ENCODE data around the gene PHOSPHO2.
A peak's percentile ranks its signal among the peaks of the same experiment; 100 is the strongest.

The PHOSPHO2 gene, protein sequence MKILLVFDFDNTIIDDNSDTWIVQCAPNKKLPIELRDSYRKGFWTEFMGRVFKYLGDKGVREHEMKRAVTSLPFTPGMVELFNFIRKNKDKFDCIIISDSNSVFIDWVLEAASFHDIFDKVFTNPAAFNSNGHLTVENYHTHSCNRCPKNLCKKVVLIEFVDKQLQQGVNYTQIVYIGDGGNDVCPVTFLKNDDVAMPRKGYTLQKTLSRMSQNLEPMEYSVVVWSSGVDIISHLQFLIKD

DNA sequence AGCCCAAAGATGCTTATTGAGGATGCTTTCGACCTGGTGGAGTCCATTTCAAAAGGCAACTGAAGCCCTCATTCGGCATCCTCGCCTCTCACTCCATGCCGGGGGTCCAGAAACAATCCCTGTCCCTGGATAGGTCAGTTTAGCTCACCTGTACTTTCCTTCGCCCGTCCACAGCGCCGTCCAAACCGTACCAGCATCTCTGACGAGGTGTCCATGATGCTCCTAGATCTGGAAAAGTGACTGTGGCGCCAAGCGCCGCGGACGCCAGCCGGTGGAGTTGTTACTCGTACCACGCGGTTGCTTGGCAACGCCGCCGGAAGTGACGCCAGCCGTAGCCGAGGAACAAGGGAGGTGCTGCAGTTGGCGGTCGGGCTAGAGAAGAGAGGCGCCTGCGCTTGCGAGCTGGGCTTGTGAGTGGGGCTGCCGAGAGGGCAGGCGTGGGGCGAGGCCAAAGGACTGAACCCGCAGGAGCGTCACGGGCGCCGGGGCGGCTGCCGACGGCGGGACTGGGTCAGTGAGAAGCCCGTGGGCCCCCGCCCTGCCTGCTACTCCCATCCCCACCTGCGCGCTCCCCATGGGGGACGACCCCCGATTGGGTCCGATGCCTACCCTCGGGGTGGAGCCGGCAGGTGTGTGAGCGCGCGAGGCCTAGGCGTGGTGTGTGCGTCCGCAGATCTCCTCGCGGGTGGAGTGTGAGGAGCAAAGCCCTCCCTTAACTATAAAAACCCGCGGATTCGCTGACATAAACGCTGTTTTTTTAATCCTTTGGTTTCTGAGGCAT lies at the start of gene PHOSPHO2, which contains the start of gene CFAP210:
Gene PHOSPHO2, plus strand, starts transcription at position 357 of the 781 bp plus-strand sequence. CDS start 6,503 bp downstream, outside the sequence.
Gene CFAP210, minus strand, starts transcription at position 293 of the 781 bp plus-strand sequence. Its CDS starts 78 bp downstream, at position 215.
- Histone ChIP-seq H3K9me3 (ENCODE audit: low read depth, low read length) (no peaks in the 10 kb centered on the region), H3K4me3 (peak within 1 kb of the TSS; percentile 86), H3K27ac (peak within 1 kb of the TSS; percentile 5; the same call in 1 of the 2 replicates), H3K9ac (ENCODE audit: insufficient read length) (peak within 1 kb of the TSS; percentile 83), H3K36me3 (ENCODE audit: insufficient read depth, low read length) (peaks cover 16% of the 10 kb centered on the region; the same call in 1 of the 2 replicates)
- peak; percentile 51 for DNase-seq (ENCODE audit: low read depth, low spot score)
- TF ChIP-seq POLR2AphosphoS5 (IDR thresholded peaks at IDR 0.05; ENCODE audit: borderline replicate concordance, low read depth, low read length) (peak; percentile 95), FOXP2 (optimal IDR thresholded peaks at IDR 0.05; ENCODE audit: control extremely low read depth, extremely low read length, insufficient read depth) (no peak), EZH2 (IDR thresholded peaks at IDR 0.05) (no peak)

DNA sequence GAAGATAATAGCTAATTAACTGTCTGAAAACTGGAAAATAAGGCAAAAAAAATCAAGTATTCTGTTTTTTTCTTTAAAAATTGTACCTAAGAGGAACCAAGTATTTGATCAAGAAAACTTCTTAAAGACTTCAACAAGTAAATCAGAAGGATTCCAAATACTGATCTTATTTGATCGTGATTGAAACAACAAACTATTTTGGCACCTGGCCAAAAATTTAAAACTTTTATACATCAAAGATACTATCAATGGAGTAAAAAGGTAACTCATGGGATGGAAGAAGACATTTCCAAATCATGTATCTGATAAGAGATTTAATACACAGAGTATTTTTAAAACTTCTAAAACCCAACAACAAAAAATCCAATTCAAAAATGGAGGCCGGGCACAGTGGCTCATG lies 46.8 kb upstream of the PHOSPHO2 start:
- Histone ChIP-seq H3K27ac (no peak overlapping the region), H3K36me3 (ENCODE audit: insufficient read depth, low read length) (no peaks in the 10 kb centered on the region), H3K4me3 (no peak overlapping the region), H3K9me3 (ENCODE audit: low read depth, low read length) (no peaks in the 10 kb centered on the region), H3K9ac (ENCODE audit: insufficient read length) (no peak overlapping the region)
- DNase-seq (ENCODE audit: low read depth, low spot score), result no peak
- TF ChIP-seq FOXP2 (optimal IDR thresholded peaks at IDR 0.05; ENCODE audit: control extremely low read depth, extremely low read length, insufficient read depth), result no peak
- no peak for TF ChIP-seq POLR2AphosphoS5 (IDR thresholded peaks at IDR 0.05; ENCODE audit: borderline replicate concordance, low read depth, low read length)
- no peak for TF ChIP-seq EZH2 (IDR thresholded peaks at IDR 0.05)

DNA sequence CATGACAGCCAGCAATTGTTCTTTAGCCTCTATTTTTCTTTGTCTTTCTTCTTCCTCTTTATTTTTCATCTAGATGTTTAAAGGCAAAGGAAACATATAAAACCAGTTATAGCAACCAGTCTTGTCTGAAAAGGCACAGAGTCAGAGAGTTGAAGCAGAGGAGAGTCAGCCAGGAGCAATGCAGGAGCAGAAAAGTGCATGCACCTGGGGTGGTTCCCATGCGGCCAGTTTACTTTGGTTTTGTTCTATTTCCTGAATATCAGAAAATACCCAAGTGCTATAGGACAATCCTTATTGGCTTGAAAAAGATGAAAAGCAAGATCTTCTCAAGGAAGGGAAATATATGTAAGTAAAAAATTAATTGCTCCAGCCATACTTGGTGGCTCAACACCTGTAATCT lies 45.0 kb upstream of the PHOSPHO2 start:
- Histone ChIP-seq H3K9me3 (ENCODE audit: low read depth, low read length) (no peaks in the 10 kb centered on the region), H3K4me3 (no peak overlapping the region), H3K27ac (no peak overlapping the region), H3K9ac (ENCODE audit: insufficient read length) (no peak overlapping the region), H3K36me3 (ENCODE audit: insufficient read depth, low read length) (no peaks in the 10 kb centered on the region)
- no peak for TF ChIP-seq POLR2AphosphoS5 (IDR thresholded peaks at IDR 0.05; ENCODE audit: borderline replicate concordance, low read depth, low read length)
- no peak for TF ChIP-seq FOXP2 (optimal IDR thresholded peaks at IDR 0.05; ENCODE audit: control extremely low read depth, extremely low read length, insufficient read depth)
- TF ChIP-seq EZH2 (IDR thresholded peaks at IDR 0.05), result no peak
- DNase-seq (ENCODE audit: low read depth, low spot score), result no peak

DNA sequence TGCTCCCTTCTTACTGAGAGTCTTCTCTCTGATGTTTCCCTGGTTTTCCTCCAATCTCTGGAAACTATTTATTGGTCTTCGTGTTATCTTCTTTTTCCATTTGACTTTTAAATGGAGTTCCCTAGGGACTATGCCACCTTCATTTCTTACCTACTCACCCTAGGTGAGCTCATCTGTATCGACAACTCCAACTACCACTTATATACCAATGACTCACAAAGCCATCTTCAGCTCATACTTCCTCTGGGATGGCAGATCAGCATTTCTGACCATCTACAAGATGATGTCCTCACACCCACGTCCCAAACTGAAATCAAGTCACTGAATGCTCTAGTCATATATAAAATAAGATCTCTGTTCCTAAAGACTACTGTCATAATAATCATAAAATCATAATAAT lies 40.6 kb upstream of the PHOSPHO2 start:
- H3K9ac ChIP-seq (ENCODE audit: insufficient read length), result no peak overlapping the region
- no peak overlapping the region for H3K27ac ChIP-seq
- no peaks in the 10 kb centered on the region for H3K36me3 ChIP-seq (ENCODE audit: insufficient read depth, low read length)
- no peak for DNase-seq (ENCODE audit: low read depth, low spot score)
- H3K4me3 ChIP-seq, result no peak overlapping the region
- H3K9me3 ChIP-seq (ENCODE audit: low read depth, low read length), result no peaks in the 10 kb centered on the region
- no peak for TF ChIP-seq EZH2 (IDR thresholded peaks at IDR 0.05)
- TF ChIP-seq FOXP2 (optimal IDR thresholded peaks at IDR 0.05; ENCODE audit: control extremely low read depth, extremely low read length, insufficient read depth), result no peak
- TF ChIP-seq POLR2AphosphoS5 (IDR thresholded peaks at IDR 0.05; ENCODE audit: borderline replicate concordance, low read depth, low read length), result no peak

DNA sequence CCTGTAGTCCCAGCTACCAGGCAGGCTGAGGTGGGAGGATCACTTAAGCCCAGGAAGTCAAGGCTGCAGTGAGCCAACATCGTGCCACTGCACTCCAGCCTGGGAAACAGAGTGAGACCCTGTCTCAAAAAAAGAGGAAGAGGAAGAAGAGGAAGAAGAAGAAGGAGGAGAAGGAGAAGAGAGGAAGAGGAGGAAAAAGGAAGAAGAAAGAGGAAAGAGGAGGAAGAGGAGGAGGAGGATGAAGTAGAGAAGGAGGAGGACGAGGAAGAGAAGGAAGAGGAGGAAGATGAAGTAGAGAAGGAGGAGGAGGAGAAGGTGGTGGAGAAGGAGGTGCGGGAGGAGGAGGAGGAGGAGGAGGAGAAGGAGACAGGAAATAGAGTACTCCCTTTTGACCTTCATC lies 38.1 kb upstream of the PHOSPHO2 start:
- Histone ChIP-seq H3K4me3 (no peak overlapping the region), H3K36me3 (ENCODE audit: insufficient read depth, low read length) (no peaks in the 10 kb centered on the region), H3K27ac (no peak overlapping the region), H3K9me3 (ENCODE audit: low read depth, low read length) (no peaks in the 10 kb centered on the region), H3K9ac (ENCODE audit: insufficient read length) (no peak overlapping the region)
- TF ChIP-seq POLR2AphosphoS5 (IDR thresholded peaks at IDR 0.05; ENCODE audit: borderline replicate concordance, low read depth, low read length) (no peak), EZH2 (IDR thresholded peaks at IDR 0.05) (no peak), FOXP2 (optimal IDR thresholded peaks at IDR 0.05; ENCODE audit: control extremely low read depth, extremely low read length, insufficient read depth) (no peak)
- no peak for DNase-seq (ENCODE audit: low read depth, low spot score)

DNA sequence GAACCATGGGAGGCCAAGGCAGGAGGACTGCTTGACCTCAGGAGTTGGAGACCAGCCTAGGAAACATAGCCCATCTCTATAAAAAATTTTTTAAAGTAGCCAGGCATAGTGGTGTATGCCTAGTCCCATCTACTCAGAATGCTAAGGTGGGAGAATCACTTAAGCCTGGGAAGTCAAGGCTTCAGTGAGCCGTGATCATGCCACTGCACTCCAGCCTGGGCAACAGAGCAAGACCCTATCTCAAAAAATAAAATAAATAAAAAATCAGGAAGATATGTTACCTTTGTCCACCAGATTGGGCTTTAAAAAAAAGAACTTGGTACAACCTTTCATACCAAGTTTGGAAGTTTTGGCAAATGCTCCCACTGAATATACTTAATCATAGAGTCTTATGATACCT lies 35.4 kb upstream of the PHOSPHO2 start:
- Histone ChIP-seq H3K4me3 (no peak overlapping the region), H3K9me3 (ENCODE audit: low read depth, low read length) (no peaks in the 10 kb centered on the region), H3K36me3 (ENCODE audit: insufficient read depth, low read length) (no peaks in the 10 kb centered on the region), H3K27ac (no peak overlapping the region), H3K9ac (ENCODE audit: insufficient read length) (no peak overlapping the region)
- DNase-seq (ENCODE audit: low read depth, low spot score), result no peak
- TF ChIP-seq EZH2 (IDR thresholded peaks at IDR 0.05), result no peak
- TF ChIP-seq FOXP2 (optimal IDR thresholded peaks at IDR 0.05; ENCODE audit: control extremely low read depth, extremely low read length, insufficient read depth), result no peak
- TF ChIP-seq POLR2AphosphoS5 (IDR thresholded peaks at IDR 0.05; ENCODE audit: borderline replicate concordance, low read depth, low read length), result no peak

DNA sequence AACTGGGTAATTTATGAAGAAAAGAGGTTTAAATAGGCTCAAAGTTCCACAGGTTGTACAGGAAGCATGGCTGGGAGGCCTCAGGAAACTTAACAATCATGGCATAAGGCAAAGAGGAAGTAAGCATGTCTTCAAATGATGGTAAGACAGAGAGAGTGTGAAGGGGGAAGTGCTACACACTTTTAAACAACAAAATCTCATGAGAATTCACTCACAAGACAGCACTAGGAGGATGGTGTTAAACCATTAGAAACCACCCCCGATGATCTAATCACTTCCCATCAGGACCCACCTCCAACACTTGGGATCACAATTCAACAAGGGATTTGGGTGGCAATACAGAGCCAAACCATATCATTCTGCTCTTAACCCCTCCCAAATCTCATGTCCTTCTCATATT lies 34.9 kb upstream of the PHOSPHO2 start:
- no peaks in the 10 kb centered on the region for H3K9me3 ChIP-seq (ENCODE audit: low read depth, low read length)
- DNase-seq (ENCODE audit: low read depth, low spot score), result no peak
- no peak for TF ChIP-seq EZH2 (IDR thresholded peaks at IDR 0.05)
- H3K36me3 ChIP-seq (ENCODE audit: insufficient read depth, low read length), result no peaks in the 10 kb centered on the region
- H3K27ac ChIP-seq, result no peak overlapping the region
- no peak overlapping the region for H3K9ac ChIP-seq (ENCODE audit: insufficient read length)
- no peak overlapping the region for H3K4me3 ChIP-seq

DNA sequence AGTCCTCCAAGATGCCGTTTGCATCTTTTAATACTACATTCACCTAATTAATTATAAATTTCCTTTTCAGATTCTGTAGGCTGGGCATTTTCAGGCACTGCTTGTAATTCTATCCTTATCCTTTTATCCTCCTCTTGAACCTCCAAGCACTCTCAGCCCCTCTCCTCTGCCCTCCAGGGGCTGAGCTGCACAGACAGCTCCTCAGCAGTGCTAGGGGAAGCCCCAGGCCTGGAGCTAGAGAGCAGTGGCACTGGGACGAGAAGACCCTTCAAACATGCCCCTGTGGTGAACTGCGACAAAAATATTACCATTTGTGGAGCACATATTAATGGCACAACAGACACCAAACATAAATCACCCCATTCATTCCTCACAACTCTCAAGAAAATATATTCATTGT lies 33.0 kb upstream of the PHOSPHO2 start:
- Histone ChIP-seq H3K27ac (no peak overlapping the region), H3K36me3 (ENCODE audit: insufficient read depth, low read length) (no peaks in the 10 kb centered on the region), H3K9me3 (ENCODE audit: low read depth, low read length) (no peaks in the 10 kb centered on the region), H3K4me3 (no peak overlapping the region), H3K9ac (ENCODE audit: insufficient read length) (no peak overlapping the region)
- TF ChIP-seq POLR2AphosphoS5 (IDR thresholded peaks at IDR 0.05; ENCODE audit: borderline replicate concordance, low read depth, low read length), result no peak
- TF ChIP-seq EZH2 (IDR thresholded peaks at IDR 0.05), result no peak
- TF ChIP-seq FOXP2 (optimal IDR thresholded peaks at IDR 0.05; ENCODE audit: control extremely low read depth, extremely low read length, insufficient read depth), result no peak
- no peak for DNase-seq (ENCODE audit: low read depth, low spot score)

Data from SK-N-MC (cell line).